DOHH2 (cell line): ENCODE data around the gene PTGDS.

Experiments used
- EZH2phosphoT487 ChIP-seq: fragments of 200-600 bp; sonication (generic); IDR thresholded peaks from 2 replicates; pipeline ENCODE4 v1.6.1; 2017; ENCODE audit warnings: borderline replicate concordance, mild to moderate bottlenecking, antibody characterized with exemption, low read length, moderate library complexity, mixed read lengths
- TF ChIP-seq, protein P1 (sequence below): fragments of 200-600 bp; sonication (generic); IDR thresholded peaks from one replicate; pipeline ENCODE4 v1.5.1; 2014; ENCODE audit warnings: antibody characterized with exemption, mild to moderate bottlenecking, low read depth, low read length; ENCODE audit not compliant: poor library complexity, severe bottlenecking

GRCh38 chr9:136969774-136970173, 7.5 kb upstream of the PTGDS start:
- TF ChIP-seq, protein P1, sequence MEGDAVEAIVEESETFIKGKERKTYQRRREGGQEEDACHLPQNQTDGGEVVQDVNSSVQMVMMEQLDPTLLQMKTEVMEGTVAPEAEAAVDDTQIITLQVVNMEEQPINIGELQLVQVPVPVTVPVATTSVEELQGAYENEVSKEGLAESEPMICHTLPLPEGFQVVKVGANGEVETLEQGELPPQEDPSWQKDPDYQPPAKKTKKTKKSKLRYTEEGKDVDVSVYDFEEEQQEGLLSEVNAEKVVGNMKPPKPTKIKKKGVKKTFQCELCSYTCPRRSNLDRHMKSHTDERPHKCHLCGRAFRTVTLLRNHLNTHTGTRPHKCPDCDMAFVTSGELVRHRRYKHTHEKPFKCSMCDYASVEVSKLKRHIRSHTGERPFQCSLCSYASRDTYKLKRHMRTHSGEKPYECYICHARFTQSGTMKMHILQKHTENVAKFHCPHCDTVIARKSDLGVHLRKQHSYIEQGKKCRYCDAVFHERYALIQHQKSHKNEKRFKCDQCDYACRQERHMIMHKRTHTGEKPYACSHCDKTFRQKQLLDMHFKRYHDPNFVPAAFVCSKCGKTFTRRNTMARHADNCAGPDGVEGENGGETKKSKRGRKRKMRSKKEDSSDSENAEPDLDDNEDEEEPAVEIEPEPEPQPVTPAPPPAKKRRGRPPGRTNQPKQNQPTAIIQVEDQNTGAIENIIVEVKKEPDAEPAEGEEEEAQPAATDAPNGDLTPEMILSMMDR: no peak
- no peak for TF ChIP-seq EZH2phosphoT487
